Caco-2 (cell line): ENCODE data around the gene TAS1R3. TPM values are rescaled to one million over a fixed set of nuclear protein-coding genes. Genes with fewer than 3 reads are reported as not detected.
A peak's percentile ranks its signal among the peaks of the same experiment; 100 is the strongest.

ENCODE experiments used
- BruUV-seq: library from RNA; stranded (reverse); fragments of 400-500 nt; replicated peaks from 2 replicates; lab custom pipeline; 2021; lab: Mats Ljungman, UMichigan
- CTCF ChIA-PET: fragments of 300-600 bp; sonication (Branson Sonifier 250); formaldehyde crosslinking; loops from one replicate; lab custom pipeline; 2022; ENCODE audit warnings: antibody characterized with exemption; lab: Charles Lee
- POLR2A ChIA-PET: fragments of 300-600 bp; sonication (Branson Sonifier 250); formaldehyde crosslinking; loops from one replicate; lab custom pipeline; 2022; ENCODE audit warnings: antibody characterized with exemption; lab: Charles Lee
- DNase-seq, 2 experiments: peaks; one replicate each; pipeline versions ENCODE4 v3.0.0 to v3.0.0-alpha.2; 2020 to 2022
- H3K27me3 ChIP-seq: replicated peaks from 2 replicates; pipeline ENCODE4 v1.6.0; 2011; ENCODE audit warnings: low read length; ENCODE audit not compliant: control insufficient read depth, insufficient read depth
- H3K36me3 ChIP-seq: 2 replicates; pipeline ENCODE4 v1.5.1; 2011; ENCODE audit warnings: low read length; ENCODE audit not compliant: control insufficient read depth, insufficient read depth
- H3K4me1 ChIP-seq: fragments of 250-450 bp; sonication (Bioruptor Pico); 2 replicates; pipeline ENCODE4 v1.5.1; 2020; ENCODE audit warnings: mild to moderate bottlenecking
- H3K4me3 ChIP-seq: 2 replicates; pipeline ENCODE4 v1.5.1; 2011; ENCODE audit warnings: low read depth, mild to moderate bottlenecking, control low read depth, low read length
- H3K9me3 ChIP-seq: fragments of 250-450 bp; sonication (Bioruptor Pico); 2 replicates; pipeline ENCODE4 v1.5.1; 2020; ENCODE audit warnings: mild to moderate bottlenecking, moderate library complexity
- H3K27ac Mint-ChIP-seq: one replicate; pipeline ENCODE4 v1.8.0; 2022; ENCODE audit warnings: mixed read lengths; ENCODE audit not compliant: unreplicated experiment
- H3K27me3 Mint-ChIP-seq: one replicate; pipeline ENCODE4 v1.8.0; 2022; ENCODE audit warnings: mixed read lengths; ENCODE audit not compliant: insufficient read depth, unreplicated experiment
- H3K36me3 Mint-ChIP-seq: one replicate; pipeline ENCODE4 v1.8.0; 2022; ENCODE audit warnings: mild to moderate bottlenecking, mixed read lengths; ENCODE audit not compliant: insufficient read depth, unreplicated experiment
- H3K4me1 Mint-ChIP-seq: one replicate; pipeline ENCODE4 v1.8.0; 2022; ENCODE audit warnings: low read depth, mixed read lengths; ENCODE audit not compliant: unreplicated experiment
- H3K4me3 Mint-ChIP-seq: one replicate; pipeline ENCODE4 v1.8.0; 2022; ENCODE audit warnings: mild to moderate bottlenecking, moderate library complexity, mixed read lengths; ENCODE audit not compliant: unreplicated experiment
- H3K9me3 Mint-ChIP-seq: one replicate; pipeline ENCODE4 v1.8.0; 2022; ENCODE audit warnings: mixed read lengths; ENCODE audit not compliant: unreplicated experiment
- intact Hi-C: fragments of 100-400 bp; cut with micrococcal nuclease; formaldehyde crosslinking; loops from one replicate; pipeline ENCODE4 v1.10.0; 2022; ENCODE audit not compliant: unreplicated experiment
- total RNA-seq: library from RNA; stranded (reverse); gene quantifications from 2 replicates; pipeline ENCODE4 v1.2.3, GENCODE V29; 2022
- TF ChIP-seq, protein P1 (sequence below), 2 experiments: fragments of 200-600 bp in 1 of 2; IDR thresholded peaks; 1 replicate in 1 of 2; 2 replicates in 1 of 2; pipeline versions ENCODE4 v1.5.1 to v1.8.0; 2011 to 2022; ENCODE audit warnings: antibody characterized with exemption in 1 of 2, control low read depth in 1 of 2, inconsistent platforms in 1 of 2, low read depth in 1 of 2, low read length in 1 of 2, mild to moderate bottlenecking in 1 of 2, moderate library complexity in 1 of 2; ENCODE audit not compliant: insufficient read depth in 1 of 2, severe bottlenecking in 1 of 2, unreplicated experiment in 1 of 2

TAS1R3 gene
- total RNA-seq, 1 experiment from 2014 or later: 0.29 TPM

DNA sequence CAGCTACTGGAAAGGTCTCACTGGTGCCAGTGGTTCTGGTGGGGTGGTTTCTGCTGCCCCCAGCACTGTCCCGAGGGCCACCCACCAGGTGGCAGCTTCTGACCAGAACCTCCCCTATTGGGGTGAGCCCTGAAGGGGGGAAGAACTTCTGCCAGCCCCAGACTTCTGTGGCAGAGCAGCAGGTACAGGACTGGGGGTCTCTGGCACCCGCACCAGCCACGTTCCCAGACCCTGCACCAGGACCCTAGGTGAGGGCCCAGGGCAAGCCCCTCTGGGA, 21.0 kb upstream of the TAS1R3 start:
- no peak overlapping the region for H3K27ac Mint-ChIP-seq
- BruUV-seq: no TSS peak
- intact Hi-C loops: no loop called here
- ChIA-PET CTCF (interaction anchor here (0.5 kb wide), 1 partner anchor 36 kb away, joined by 3 read pairs; no protein-coding TSS in a partner anchor), POLR2A (no interaction called here)
- H3K9me3 Mint-ChIP-seq: no peaks in the 10 kb centered on the region
- no peaks in the 10 kb centered on the region; the same call in 1 of the 2 replicates for H3K36me3 ChIP-seq
- no peak overlapping the region for H3K4me3 ChIP-seq
- peaks cover 27% of the 10 kb centered on the region for H3K4me1 ChIP-seq
- TF ChIP-seq, protein P1, sequence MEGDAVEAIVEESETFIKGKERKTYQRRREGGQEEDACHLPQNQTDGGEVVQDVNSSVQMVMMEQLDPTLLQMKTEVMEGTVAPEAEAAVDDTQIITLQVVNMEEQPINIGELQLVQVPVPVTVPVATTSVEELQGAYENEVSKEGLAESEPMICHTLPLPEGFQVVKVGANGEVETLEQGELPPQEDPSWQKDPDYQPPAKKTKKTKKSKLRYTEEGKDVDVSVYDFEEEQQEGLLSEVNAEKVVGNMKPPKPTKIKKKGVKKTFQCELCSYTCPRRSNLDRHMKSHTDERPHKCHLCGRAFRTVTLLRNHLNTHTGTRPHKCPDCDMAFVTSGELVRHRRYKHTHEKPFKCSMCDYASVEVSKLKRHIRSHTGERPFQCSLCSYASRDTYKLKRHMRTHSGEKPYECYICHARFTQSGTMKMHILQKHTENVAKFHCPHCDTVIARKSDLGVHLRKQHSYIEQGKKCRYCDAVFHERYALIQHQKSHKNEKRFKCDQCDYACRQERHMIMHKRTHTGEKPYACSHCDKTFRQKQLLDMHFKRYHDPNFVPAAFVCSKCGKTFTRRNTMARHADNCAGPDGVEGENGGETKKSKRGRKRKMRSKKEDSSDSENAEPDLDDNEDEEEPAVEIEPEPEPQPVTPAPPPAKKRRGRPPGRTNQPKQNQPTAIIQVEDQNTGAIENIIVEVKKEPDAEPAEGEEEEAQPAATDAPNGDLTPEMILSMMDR (IDR thresholded peaks at IDR 0.05; ENCODE audit: insufficient read depth in 1 of 2, low read depth in 1 of 2, low read length in 1 of 2, severe bottlenecking in 1 of 2, unreplicated experiment in 1 of 2): no peak
- DNase-seq: no peak
- peaks cover 4% of the 10 kb centered on the region for H3K4me1 Mint-ChIP-seq
- no peaks in the 10 kb centered on the region for H3K9me3 ChIP-seq
- peak overlapping the region; percentile 81 for H3K4me3 Mint-ChIP-seq
- H3K36me3 Mint-ChIP-seq: peaks cover 44% of the 10 kb centered on the region
- H3K27me3 ChIP-seq: no peaks in the 10 kb centered on the region
- H3K27me3 Mint-ChIP-seq: no peaks in the 10 kb centered on the region

DNA sequence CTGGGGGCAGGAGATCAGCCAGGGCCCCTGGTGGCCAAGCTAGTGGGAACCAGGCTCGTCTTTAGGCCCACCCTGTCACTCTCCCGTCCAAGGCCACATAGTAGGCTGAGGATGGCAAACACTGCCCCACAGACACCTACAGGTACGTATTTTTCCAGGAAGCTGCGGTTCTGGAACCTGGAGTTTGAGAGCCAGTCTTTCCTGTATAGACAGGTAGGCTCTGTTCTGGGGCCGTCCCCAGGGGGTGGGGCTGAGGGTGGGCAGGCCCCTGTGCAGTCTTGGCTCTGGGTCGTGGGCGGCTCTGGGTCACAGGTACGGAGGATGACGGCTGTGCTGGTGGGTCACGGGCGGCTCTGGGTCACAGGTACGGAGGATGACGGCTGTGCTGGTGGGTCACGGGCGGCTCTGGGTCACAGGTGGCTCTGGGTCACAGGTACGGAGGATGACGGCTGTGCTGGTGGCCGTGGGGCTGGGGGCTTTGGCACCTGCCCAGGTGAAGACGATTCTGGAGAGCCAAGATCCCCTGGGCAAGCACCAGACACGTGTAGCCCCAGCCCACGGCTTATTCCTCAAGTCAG, 20.5 kb upstream of the TAS1R3 start:
- ChIA-PET POLR2A (no interaction called here), CTCF (no interaction called here)
- no peaks in the 10 kb centered on the region for H3K27me3 ChIP-seq
- H3K4me3 Mint-ChIP-seq: peak overlapping the region; percentile 81
- H3K4me1 Mint-ChIP-seq: peaks cover 6% of the 10 kb centered on the region
- TF ChIP-seq, protein P1 (IDR thresholded peaks at IDR 0.05; ENCODE audit: insufficient read depth in 1 of 2, low read depth in 1 of 2, low read length in 1 of 2, severe bottlenecking in 1 of 2, unreplicated experiment in 1 of 2): no peak
- BruUV-seq: no TSS peak
- H3K27me3 Mint-ChIP-seq: no peaks in the 10 kb centered on the region
- no peak overlapping the region for H3K27ac Mint-ChIP-seq
- intact Hi-C loops: no loop called here
- no peaks in the 10 kb centered on the region; the same call in 1 of the 2 replicates for H3K36me3 ChIP-seq
- H3K9me3 ChIP-seq: no peaks in the 10 kb centered on the region
- H3K4me1 ChIP-seq: peaks cover 22% of the 10 kb centered on the region
- DNase-seq: no peak
- H3K4me3 ChIP-seq: no peak overlapping the region
- no peaks in the 10 kb centered on the region for H3K9me3 Mint-ChIP-seq
- peaks cover 49% of the 10 kb centered on the region for H3K36me3 Mint-ChIP-seq

DNA sequence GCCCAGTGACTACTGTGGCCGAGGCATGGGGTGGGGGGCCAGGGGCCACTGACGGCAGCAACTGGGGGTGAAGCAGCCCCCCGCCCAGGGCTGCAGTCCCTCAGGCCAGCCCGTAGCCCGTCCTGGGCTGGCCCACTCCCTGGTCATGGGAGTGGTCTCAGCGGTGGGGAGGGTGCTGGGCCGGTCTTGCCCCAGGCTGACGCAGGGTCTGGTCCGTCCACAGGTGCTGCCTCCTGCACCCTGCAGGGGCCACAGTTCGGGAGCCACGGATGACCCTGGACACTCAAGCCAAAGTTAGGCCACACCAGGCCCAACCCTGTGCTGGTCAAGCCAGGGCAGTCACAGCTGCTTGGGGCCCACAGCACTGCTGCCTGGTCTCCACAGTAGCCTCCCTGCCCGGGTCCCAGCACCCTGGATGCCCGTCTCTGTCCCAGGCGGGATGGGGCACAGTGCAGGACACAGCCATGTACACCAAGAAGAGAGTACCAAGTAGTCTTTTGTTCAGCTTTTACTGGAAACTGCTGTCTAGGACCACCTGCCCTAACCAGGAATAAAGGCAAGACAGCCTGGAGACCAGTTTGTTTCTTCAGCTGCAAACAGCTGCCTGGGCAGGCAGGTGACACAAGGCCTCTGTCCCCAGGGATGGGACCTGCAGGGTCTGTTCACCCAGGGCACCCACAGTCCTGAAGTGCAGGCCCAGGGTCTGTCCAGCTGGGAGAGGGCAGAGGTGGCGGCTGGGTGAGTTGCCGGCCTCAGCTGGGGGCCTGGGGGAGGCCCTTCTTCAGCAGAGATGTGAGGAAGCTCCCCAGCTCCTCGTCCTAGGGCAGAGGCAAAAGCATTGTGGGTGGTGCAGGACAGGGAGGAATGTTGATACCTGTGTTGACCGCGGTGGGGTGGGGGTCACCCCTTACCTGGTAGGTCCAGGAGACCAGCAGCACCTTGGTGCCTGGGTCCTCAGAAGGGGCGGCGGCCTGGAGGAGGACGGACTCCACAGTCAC, 19.7 kb upstream of the TAS1R3 start:
- Histone ChIP-seq H3K36me3 (no peaks in the 10 kb centered on the region; the same call in 1 of the 2 replicates), H3K9me3 (no peaks in the 10 kb centered on the region), H3K4me3 (no peak overlapping the region), H3K4me1 (peaks cover 14% of the 10 kb centered on the region), H3K27me3 (no peaks in the 10 kb centered on the region)
- BruUV-seq: no TSS peak
- H3K36me3 Mint-ChIP-seq: peaks cover 58% of the 10 kb centered on the region
- H3K4me1 Mint-ChIP-seq: peaks cover 6% of the 10 kb centered on the region
- intact Hi-C loops: no loop called here
- H3K4me3 Mint-ChIP-seq: no peak overlapping the region
- H3K27ac Mint-ChIP-seq: no peak overlapping the region
- TF ChIP-seq, protein P1 (IDR thresholded peaks at IDR 0.05; ENCODE audit: insufficient read depth in 1 of 2, low read depth in 1 of 2, low read length in 1 of 2, severe bottlenecking in 1 of 2, unreplicated experiment in 1 of 2): no peak
- POLR2A ChIA-PET: no interaction called here
- DNase-seq: no peak
- no peaks in the 10 kb centered on the region for H3K9me3 Mint-ChIP-seq
- CTCF ChIA-PET: no interaction called here
- H3K27me3 Mint-ChIP-seq: no peaks in the 10 kb centered on the region
